Raji (cell line): ENCODE data around the gene SHC2.

Experiments used
- POLR2A ChIP-seq: IDR thresholded peaks from 2 replicates; pipeline ENCODE4 v1.6.1; 2011; ENCODE audit warnings: low read depth, low read length, control low read depth; ENCODE audit not compliant: insufficient read depth

The SHC2 gene

DNA sequence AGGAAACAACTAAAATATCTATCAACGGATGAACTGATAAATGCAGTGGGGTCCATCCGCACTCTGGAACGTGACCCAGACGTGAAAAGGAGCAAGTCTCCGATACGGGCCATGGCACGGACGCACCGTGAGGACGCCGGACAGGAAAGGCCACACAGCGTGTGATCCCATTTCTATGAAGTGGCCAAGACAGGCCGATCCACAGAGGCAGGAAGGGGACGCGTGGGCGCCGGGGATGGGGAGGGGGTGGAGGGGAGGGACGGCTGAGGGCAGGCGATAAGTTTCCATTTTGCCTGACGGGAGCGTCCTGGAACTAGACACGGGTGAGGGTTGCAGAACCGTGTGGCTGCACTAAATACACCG, 13.8 kb downstream of the SHC2 start:
- TF ChIP-seq POLR2A, result no peak

DNA sequence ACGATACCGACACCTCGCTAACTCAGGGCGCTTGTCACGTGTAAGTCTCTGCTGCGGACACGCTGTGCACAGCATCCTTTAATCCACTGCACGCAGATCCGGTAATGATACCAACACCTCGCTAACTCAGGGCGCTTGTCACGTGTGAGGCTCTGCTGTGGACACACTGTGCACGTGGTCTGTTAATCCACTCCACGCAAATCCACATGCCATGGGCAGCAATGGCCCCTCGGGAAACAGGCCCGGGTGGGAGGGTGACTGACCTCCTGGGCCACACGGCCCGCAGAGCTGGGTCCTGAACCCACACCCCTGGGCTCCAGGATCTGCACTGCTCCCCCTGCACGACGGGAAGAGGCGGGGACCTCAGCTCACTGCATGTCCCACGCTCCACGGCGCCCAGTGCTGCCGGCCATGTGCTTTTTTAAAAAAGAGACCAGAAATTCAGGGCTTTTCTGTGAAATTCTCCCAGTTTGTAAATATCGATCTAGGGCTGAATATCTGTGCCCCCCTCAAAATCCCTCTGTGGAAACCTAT, 16.1 kb downstream of the SHC2 start:
- TF ChIP-seq POLR2A, result no peak

DNA sequence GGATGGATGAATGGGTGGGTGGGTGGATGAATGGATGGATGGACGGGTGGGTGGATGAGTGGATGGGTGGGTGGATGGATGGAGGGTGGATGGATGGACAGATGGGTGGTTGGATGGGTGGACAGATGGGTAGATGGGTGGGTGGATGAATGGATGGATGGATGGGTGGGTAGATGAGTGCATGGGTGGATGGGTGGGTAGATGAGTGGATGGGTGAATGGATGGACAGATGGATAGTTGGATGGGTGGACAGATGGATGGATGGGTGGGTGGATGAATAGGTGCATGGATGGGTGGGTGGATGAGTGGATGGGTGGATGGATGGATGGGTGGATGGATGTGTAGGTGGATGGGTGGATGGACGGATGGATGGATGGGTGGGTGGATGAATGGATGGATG, 17.8 kb downstream of the SHC2 start:
- no peak for TF ChIP-seq POLR2A

DNA sequence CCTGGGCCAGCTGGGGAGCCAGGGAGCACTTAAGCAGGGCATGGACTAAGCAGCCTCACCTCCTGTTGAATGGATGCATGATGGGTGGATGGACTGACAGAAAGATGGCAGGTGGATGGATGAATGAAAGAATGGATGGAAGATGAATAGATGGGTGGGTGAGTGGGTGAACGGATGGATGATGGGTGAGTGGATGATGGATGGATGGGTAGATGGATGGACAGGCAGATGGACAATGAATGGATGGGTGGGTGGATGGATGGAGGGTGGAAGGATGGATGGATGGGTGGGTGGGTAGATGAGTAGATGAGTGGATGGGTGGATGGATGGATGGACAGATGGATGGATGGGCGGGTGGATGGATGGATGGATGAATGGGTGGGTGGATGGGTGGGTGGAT, 18.7 kb downstream of the SHC2 start:
- TF ChIP-seq POLR2A, result no peak

DNA sequence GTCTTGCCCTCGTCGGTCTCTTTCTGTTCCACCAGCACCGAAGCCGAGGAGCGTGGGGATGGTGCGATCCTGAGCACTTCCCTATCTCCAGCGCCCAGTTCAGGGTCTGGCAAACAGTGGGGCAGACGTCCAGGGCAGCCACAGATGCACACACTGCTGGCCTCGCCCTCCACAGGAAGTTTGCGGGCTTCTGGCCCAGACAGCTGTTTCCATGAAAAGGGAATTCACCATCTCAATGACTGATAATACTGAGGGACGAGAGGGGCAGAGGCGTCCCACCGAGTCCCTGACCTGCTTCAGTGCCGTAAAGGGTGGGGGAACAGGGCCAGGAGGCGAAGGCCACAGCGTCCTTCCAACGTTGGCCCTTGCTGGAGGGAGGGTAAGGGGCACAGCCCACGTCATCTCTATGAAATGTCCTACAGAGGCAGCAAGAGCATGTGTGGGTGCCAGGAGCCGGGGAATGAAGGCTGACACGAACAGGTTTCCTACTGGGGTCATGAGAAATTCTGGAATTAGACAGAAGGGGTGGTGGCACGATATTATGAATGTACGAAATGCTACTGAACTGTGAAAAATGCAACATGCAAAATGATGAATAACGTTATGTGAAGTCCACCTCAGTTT, 19.5 kb downstream of the SHC2 start:
- TF ChIP-seq POLR2A, result no peak

DNA sequence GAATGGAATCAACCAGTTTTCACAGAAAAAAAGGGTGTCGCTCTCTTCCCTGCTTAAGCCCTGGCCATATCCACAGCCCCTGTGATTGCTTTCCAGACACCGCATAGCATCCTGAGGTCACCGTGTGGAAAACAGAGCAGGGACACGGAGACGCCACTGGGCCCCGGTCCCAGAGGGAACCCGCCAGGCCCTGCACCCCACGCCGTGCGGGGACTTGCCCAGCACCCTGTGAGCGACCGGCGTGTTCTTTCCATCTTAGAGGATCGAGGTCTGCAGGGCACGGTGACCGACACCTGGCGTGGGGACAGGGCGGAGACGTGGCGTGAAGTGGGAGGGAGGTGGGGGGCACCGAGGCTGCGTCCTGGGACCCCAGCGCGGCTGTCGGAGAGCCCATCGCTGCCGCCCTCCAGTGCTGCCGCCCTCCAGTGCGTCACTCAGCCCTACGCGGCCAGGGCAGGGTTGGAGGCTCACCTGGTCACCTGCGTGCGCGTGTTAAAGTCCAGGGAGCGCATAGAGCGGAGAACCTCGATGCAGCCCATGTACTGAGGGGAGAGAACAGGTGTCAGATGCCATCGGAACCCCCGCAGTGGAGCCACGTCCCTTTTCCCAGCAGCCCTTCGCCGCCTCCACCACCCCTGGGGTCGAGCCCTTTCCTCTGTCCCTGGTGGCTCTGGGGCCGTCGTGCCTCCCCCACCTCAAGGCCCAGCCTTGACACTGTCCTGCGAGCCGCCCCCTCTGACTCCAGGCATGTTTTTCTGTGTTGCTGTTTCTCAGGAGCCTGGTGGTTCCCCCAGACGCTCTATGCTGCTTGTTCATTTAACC, 20.2 kb downstream of the SHC2 start:
- no peak for TF ChIP-seq POLR2A

DNA sequence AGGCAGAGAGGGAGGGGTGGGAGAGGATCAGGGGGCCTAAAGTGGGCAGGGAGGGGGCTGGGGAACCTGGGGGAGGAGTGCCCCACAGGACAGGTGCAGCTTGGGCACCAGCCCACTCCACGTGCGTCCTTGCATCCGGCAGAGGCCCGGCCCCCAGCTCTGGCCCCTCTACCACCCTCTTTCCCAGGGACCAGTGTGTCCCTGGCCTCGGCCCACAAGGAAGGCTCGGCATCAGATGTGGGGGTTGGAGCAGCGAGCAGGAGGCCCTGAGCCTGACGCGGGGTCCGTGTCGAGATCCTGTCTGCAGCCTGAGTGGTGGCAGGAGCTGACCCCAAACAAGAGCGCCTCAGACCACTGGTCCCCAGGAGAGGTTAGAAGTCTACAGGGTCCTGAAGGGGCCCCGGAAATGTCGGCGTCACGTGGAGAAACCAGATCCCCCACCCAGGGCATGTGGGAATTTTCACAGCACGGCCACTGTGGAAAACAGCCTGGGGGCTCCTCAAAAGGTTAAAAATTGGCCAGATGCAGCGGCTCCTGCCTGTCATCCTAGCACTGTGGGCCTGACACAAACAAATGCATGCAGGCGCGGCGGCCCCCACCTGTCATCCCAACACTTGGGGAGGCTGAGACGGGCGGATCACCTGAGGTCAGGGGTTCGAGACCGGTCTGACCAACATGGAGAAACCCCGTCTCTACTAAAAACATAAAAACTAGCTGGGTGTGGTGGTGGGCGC, 21.5 kb downstream of the SHC2 start:
- TF ChIP-seq POLR2A, result no peak

DNA sequence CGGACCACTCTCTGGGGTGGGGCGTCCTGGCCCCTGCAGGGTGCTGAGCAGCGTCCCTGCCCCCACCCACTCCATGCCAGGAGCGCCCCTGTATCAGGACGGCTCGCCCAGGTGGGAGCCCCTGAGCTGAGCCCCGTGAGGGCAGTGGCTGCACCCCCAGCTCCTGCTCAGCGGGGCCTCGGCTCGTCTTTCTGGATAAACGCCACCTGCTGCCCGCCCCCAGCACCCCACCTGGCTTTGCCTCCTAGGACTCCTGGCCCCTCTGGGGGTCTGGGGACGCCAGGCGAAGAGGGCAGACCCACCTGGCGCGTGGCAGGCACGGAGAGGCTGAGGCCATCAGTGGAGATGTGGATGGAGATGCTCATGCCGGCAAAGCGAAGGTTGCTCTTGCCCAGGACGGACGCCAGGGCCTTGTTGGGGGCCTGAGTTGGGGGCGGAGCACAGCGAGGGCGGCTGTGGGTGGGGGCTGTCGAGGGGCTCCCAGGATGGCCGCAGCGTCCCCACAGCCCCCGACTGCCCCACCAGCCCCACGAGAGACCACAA, 22.3 kb downstream of the SHC2 start:
- no peak for TF ChIP-seq POLR2A

DNA sequence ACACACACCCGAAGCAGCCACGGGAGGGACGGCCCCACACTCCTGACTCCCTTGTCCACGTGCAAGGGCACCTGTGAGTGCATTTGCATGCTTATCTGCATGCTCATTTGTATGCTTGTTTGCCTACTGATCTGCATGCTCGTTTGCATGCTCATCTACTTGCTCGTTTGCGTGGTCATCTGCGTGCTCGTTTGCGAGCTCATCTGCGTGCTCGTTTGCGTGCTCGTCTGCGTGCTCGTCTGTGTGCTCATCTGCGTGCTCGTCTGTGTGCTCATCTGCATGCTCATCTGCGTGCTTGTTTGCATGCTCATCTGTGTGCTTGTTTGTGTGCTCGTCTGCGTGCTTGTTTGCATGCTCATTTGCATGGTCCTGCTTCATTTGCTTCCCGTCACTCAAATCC, 23.8 kb downstream of the SHC2 start:
- no peak for TF ChIP-seq POLR2A

DNA sequence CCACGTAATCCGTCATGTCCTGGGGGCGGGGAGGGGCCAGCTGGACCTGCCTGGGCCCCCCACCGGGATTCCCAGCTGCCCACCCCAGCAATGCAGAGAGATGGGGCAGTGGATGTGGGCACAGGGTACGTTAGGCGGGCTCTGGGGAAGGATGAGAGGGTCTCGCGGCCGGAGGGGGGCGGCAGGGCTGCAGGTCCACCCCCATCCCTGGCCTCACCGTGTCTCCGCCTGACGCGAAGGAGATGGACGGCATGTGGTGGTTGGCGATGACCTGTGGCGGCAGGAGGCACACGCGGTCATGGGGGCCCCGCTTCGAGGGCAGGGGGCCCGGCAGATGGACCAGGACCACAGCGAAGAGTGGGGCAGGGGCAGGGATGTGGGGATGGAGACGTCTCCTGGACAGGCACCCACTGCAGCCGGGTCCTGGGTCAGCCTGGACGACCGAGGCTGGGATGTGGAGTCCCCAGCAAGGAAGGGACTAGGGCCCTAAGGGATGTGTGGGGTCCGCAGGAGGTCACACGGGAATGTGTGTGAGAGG, 24.4 kb downstream of the SHC2 start:
- no peak for TF ChIP-seq POLR2A

DNA sequence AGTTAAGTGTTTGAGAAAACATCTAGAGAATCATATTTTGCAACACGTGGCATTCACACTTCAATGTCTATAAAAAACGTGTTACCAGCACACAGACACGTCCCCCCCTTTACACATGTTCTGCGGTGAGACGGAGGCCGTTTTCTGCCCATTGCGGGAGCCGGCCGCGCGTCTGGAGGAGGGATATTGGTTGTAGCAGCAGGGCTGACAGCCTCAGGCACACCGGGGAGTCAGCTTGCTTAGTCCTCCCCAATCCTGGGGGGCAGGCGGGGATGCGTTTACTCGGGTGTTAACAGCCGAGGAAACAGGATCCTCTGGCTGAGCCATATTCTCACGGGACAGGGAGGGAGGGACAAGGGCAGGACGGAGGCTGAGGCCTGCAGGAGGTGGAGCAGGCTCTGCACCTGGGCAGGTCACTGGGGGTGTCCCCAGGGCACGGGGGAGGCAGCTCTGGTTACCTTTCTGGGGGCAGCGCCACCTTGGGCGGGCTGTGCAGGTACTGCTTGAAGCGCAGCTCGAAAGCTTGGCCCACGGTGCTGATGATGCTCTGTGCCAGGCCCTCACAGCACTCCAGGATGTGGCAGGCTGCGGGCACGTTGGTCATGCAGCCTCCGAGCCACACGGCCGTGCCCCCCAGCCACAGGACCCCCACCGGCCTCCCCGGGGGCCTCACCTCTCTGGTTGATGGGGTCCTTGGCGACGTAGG, 25.0 kb downstream of the SHC2 start:
- TF ChIP-seq POLR2A, result no peak

DNA sequence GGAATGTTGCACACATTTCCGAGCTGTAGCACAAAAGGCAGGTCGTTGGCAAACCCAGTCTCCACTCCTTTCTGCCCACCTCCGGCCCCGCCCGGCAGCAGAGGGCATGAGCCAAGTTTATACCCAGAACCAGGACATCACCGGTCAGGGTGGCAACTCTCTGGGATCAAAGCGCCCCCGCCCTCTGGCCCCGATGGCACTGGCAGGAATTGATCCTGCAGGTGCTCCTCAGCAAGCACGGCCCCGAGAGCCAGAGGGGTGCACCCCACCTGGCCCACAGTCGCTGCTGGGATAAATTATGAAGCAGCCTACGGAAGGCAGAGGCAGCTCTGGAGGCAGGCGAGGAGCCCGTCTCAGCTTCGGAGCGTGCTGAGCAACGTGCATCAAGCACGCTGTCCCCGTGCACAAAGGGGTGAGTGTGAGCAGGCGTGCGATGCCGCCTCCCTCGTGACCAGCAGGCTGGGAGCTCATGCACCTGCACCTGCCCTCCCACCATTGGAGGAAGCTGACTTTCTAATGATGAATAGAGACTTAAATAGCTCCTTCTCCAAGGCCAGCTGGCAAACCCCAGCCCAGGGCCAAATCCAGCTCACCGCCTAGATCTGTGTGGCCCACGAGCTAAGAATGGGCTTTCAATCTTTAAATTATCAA, 25.7 kb downstream of the SHC2 start:
- TF ChIP-seq POLR2A, result no peak

DNA sequence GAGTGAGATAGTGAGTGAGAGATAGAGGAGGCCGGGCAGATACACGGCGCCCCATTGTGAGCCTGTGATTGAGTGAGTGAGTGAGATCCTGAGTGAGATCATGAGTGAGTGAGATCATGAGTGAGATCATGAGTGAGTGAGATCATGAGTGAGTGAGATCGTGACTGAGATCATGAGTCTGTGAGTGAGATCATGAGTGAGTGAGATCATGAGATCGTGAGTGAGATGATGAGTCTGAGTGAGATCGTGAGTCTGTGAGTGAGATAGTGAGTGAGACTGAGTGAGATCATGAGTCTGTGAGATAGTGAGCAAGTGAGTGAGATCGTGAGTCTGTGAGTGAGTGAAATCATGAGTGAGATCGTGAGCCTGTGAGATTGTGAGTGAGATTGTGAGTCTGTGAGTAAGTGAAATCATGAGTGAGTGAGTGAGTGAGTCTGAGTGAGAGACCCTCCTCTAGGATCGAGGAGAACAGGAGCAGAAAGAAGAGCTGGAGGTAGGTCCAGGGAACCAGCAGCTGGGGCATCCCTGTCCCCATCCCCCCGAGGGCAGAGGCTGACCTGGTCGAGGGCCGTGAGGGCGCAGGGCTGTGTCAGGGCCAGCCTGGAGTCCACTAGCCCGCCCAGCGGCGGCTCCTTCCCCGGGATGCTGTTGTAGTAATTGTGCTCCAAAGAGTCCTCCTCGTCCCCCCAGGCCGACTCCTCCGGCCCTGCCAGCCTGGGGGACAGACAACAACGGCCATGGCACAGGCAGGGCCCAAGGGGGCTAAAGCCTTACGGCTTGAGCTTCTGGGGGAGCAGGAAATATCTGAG, 26.5 kb downstream of the SHC2 start:
- no peak for TF ChIP-seq POLR2A

DNA sequence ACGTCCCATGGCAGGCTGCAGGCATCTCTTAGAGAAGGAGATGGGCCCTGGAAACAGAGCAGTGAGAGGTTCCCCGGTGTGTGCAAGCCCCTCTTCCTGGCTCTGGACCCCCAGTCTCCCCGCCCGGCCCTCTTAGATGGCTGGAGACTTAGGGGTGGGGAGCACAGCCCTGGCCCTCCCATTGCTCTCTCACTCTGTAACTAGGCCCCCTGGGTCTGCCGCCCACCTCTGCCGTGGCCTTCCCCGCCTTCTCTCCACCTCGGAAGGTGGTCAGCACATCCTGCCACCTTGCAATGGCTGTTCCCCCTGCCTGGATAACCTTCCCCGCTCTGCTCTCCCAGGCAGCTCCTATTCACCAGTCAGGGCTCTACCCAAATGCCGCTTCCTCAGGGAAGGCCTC, 30.1 kb downstream of the SHC2 start:
- TF ChIP-seq POLR2A, result no peak

DNA sequence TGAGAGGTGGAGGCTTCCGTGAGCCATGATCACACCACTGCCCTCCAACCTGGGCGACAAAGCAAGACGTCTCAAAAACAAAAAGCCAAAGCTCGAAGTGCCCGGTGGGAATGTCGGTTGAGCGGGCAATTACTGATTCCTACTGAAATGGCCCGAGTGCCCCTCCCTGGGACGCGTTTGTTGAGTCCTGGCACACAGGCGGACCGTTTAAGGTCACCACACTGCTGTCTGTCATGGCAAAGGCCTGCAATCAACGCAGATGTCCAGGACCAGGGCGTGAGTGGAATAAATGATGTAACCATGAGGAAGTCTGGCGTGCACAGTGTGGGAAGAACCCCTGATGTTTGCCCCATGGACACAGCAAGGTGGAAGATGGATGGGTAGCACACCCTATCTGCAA, 32.7 kb downstream of the SHC2 start:
- TF ChIP-seq POLR2A, result no peak
